ENCODE results near the gene OLFML2A. TPM values are rescaled to one million over a fixed set of nuclear protein-coding genes. Genes with fewer than 3 reads are reported as not detected.

The OLFML2A gene
- total RNA-seq, 1 experiment from 2014 or later: 5.8 TPM

DNA sequence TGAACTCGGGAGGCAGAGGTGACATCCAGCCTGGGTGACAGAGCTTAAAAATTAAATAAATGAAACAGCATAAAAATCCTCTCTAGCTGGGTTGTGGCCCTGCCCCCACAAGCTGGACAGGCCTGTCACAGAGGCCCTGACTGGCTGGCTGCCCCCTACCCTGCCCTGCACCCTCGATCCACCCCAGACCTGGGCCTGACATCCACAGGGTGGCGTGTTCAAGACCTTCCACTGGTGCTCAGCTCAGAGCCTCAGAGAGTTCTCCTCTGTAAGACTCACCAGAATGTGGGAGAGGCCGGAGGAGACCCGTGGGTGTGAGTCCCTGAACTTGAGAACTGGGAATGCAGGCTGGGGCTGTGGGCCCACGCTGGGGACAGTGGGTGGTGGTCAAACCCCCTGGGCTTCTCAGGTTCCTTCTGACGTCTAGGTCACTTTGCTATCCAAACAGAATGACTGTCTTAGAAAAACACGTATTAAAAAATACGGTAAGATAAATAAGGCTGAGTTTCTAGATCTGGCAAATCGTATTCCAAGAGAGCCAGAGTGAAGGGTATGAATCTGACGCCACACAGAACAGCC, 66.6 kb downstream of the OLFML2A start:
- Histone ChIP-seq H2BK20ac (ENCODE audit: low read depth, low read length, poor library complexity, severe bottlenecking) (no peak overlapping the region), H3K23me2 (ENCODE audit: insufficient read length, low read depth, low read length, poor library complexity, severe bottlenecking) (no peaks in the 10 kb centered on the region), H3K14ac (ENCODE audit: insufficient read depth, low read length) (no peak overlapping the region), H2BK15ac (ENCODE audit: low read depth, low read length) (no peak overlapping the region), H4K20me1 (ENCODE audit: control insufficient read depth, insufficient read depth, insufficient read length) (no peaks in the 10 kb centered on the region), H2BK12ac (ENCODE audit: insufficient read length, low read depth, low read length) (no peak overlapping the region), H4K8ac (replicated peaks; ENCODE audit: insufficient read length, low read depth, low read length) (no peak overlapping the region), H4K91ac (ENCODE audit: insufficient read length, low read depth, low read length) (no peak overlapping the region), H2BK120ac (ENCODE audit: low read depth, low read length, poor library complexity, severe bottlenecking) (no peak overlapping the region), H2AK5ac (ENCODE audit: insufficient read length, low read length) (no peak overlapping the region), H4K5ac (ENCODE audit: insufficient read length, low read depth, low read length) (no peak overlapping the region), H3K4me1 (ENCODE audit: insufficient read depth, low read length) (no peaks in the 10 kb centered on the region), H3K4ac (ENCODE audit: low read depth, low read length) (no peak overlapping the region), H2AFZ (ENCODE audit: low read length) (no peak overlapping the region), H3K9me3 (ENCODE audit: control insufficient read depth, low read depth, low read length) (no peaks in the 10 kb centered on the region), H3K79me2 (ENCODE audit: insufficient read depth, low read length) (no peaks in the 10 kb centered on the region), H3K18ac (ENCODE audit: insufficient read length, low read depth, low read length) (no peak overlapping the region), H3K4me2 (ENCODE audit: insufficient read depth, insufficient read length, low read length) (no peak overlapping the region), H2BK5ac (ENCODE audit: insufficient read length, low read length) (no peak overlapping the region), H3K23ac (ENCODE audit: insufficient read length, low read depth, low read length) (no peak overlapping the region), H3T11ph (ENCODE audit: low read length) (no peak overlapping the region), H3K79me1 (ENCODE audit: insufficient read depth, low read depth, low read length, poor library complexity, severe bottlenecking) (no peaks in the 10 kb centered on the region), H3K9ac (ENCODE audit: extremely low read depth, insufficient read length, low read length) (no peak overlapping the region), H3K27me3 (ENCODE audit: insufficient read depth, low read length) (no peaks in the 10 kb centered on the region), H3K56ac (ENCODE audit: insufficient read length, low read depth, low read length) (no peak overlapping the region), H3K27ac (ENCODE audit: insufficient read length, low read depth, low read length) (no peak overlapping the region)
- Mint-ChIP-seq H3K4me1 (peaks cover 0 to 15% of the 10 kb centered on the region in 2 experiments; a peak in 2 of 4 replicates), H3K27ac (no peak overlapping the region; a peak in 1 of 7 replicates), H3K9me3 (no peaks in the 10 kb centered on the region), H3K4me3 (no peak overlapping the region), H3K27me3 (ENCODE audit: low read depth) (no peaks in the 10 kb centered on the region), H3K36me3 (ENCODE audit: insufficient read depth in 1 of 3, low read depth in 3 of 3) (no peaks in the 10 kb centered on the region; a peak in 1 of 7 replicates)
- no peak for TF ChIP-seq CTCF (conservative IDR thresholded peaks at IDR 0.05)
- WGBS (ENCODE audit: extremely low coverage, insufficient read length, low lambda C conversion rate): no CpG with 5 or more reads among the region's 11 CpGs
- DNase-seq: no peak
